ENCODE results near the gene INTS1. TPM values are rescaled to one million over a fixed set of nuclear protein-coding genes. Genes with fewer than 3 reads are reported as not detected.

The INTS1 gene
- total and polyA plus RNA-seq, 2 experiments from 2014 or later: 30.0 to 57.3 TPM

DNA sequence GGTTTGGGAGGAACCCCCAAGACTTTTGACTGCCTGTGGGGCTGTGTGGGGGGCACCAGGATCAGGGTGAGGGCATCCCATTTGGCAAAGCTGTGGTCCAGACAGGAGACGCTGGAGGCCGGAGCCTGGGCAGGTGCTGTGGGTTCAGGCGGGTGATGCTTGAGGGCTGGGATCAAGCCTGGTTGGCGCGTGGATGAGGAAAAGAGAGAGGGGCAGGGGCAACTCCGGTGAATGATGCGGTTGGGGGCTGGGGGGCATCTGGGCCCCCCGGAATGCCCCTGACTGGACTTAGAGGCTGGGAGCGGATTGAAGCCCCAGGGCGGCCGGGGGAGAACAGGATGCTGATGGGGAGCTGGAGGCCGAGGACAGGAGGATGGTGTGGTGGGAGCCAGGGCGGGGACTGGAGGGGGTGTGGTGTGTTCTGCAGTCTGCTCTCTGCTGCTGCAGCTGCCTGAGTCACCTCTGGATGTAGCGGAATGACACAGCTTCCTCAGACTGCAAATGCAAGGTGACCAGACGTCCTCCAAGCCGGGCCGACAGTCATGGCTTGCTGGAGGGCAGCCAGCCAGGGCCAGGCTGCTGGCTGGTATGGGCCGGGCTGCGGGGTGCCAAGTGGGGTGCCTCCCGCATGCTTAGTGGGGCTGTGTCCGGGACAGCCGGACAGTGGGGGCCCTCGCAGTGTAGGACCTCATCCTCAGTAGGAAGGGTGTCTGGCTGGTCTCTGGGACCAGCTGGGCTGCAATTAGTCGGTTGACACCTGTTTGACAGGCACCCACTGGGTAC, 29.5 kb upstream of the INTS1 start:
- H3K4me2 ChIP-seq: peak overlapping the region; percentile 88
- DNase-seq (ENCODE audit: low spot score): peak; percentile 81
- no peak overlapping the region for H3K4me3 ChIP-seq

DNA sequence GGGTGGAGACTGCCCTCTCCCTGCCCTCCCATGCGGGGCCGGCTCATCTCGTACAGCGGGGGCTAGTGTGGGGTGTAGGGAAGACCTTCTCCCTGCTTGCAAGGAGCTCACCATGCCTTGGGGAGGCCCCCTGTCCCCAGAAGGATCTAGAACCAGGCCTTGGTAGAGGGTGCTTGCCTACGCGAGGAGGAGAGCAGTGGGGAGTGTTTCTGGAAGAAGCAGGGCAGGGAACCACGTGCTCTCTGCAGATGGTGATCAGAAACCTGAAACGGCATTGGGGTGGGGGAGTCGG, 29.0 kb upstream of the INTS1 start:
- H3K9me3 ChIP-seq (ENCODE audit: low read depth): no peaks in the 10 kb centered on the region
- H3K79me2 ChIP-seq: peaks cover 60% of the 10 kb centered on the region
- H3K4me1 ChIP-seq (ENCODE audit: insufficient read depth): peaks cover 49% of the 10 kb centered on the region
- no peaks in the 10 kb centered on the region for H3K9me2 ChIP-seq (replicated peaks; ENCODE audit: insufficient read depth)
- DNase-seq (ENCODE audit: low spot score): no peak
- peaks cover 6% of the 10 kb centered on the region for H4K20me1 ChIP-seq (ENCODE audit: insufficient read depth, poor library complexity, severe bottlenecking)
- no peak overlapping the region for H3K4me3 ChIP-seq
- no peaks in the 10 kb centered on the region for H3K27me3 ChIP-seq
- 75% methylated on average over 9 of the region's 9 CpGs for WGBS (ENCODE audit: low lambda C conversion rate, missing lambda C conversion rate)
- TF ChIP-seq EZH2 (IDR thresholded peaks at IDR 0.05; ENCODE audit: borderline replicate concordance) (no peak), EZH2phosphoT487 (IDR thresholded peaks at IDR 0.05; ENCODE audit: low read depth, severe bottlenecking, unreplicated experiment) (no peak)
- TF ChIP-seq, protein P1, sequence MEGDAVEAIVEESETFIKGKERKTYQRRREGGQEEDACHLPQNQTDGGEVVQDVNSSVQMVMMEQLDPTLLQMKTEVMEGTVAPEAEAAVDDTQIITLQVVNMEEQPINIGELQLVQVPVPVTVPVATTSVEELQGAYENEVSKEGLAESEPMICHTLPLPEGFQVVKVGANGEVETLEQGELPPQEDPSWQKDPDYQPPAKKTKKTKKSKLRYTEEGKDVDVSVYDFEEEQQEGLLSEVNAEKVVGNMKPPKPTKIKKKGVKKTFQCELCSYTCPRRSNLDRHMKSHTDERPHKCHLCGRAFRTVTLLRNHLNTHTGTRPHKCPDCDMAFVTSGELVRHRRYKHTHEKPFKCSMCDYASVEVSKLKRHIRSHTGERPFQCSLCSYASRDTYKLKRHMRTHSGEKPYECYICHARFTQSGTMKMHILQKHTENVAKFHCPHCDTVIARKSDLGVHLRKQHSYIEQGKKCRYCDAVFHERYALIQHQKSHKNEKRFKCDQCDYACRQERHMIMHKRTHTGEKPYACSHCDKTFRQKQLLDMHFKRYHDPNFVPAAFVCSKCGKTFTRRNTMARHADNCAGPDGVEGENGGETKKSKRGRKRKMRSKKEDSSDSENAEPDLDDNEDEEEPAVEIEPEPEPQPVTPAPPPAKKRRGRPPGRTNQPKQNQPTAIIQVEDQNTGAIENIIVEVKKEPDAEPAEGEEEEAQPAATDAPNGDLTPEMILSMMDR (IDR thresholded peaks at IDR 0.05; ENCODE audit: poor library complexity): no peak
- peak overlapping the region; percentile 88 for H3K4me2 ChIP-seq
- H3K36me3 ChIP-seq (replicated peaks; ENCODE audit: insufficient read depth, low read depth): no peaks in the 10 kb centered on the region
- H2AFZ ChIP-seq: no peak overlapping the region
- peak overlapping the region; percentile 98 for H3K27ac ChIP-seq

More for the DNA sequence above, 29.5 kb upstream of the INTS1 start:
- 86% methylated on average over 18 of the region's 24 CpGs for WGBS (ENCODE audit: low lambda C conversion rate, missing lambda C conversion rate)
- peaks cover 65% of the 10 kb centered on the region for H3K79me2 ChIP-seq
- H3K27me3 ChIP-seq: no peaks in the 10 kb centered on the region
- peaks cover 54% of the 10 kb centered on the region for H3K4me1 ChIP-seq (ENCODE audit: insufficient read depth)
- TF ChIP-seq EZH2phosphoT487 (IDR thresholded peaks at IDR 0.05; ENCODE audit: low read depth, severe bottlenecking, unreplicated experiment) (no peak), EZH2 (IDR thresholded peaks at IDR 0.05; ENCODE audit: borderline replicate concordance) (no peak)
- TF ChIP-seq, protein P1 (IDR thresholded peaks at IDR 0.05; ENCODE audit: poor library complexity): no peak
- no peaks in the 10 kb centered on the region for H3K9me2 ChIP-seq (replicated peaks; ENCODE audit: insufficient read depth)
- no peak overlapping the region for H2AFZ ChIP-seq
- peaks cover 6% of the 10 kb centered on the region for H4K20me1 ChIP-seq (ENCODE audit: insufficient read depth, poor library complexity, severe bottlenecking)
- H3K36me3 ChIP-seq (replicated peaks; ENCODE audit: insufficient read depth, low read depth): no peaks in the 10 kb centered on the region
- H3K27ac ChIP-seq: peak overlapping the region; percentile 98
- H3K9me3 ChIP-seq (ENCODE audit: low read depth): no peaks in the 10 kb centered on the region

DNA sequence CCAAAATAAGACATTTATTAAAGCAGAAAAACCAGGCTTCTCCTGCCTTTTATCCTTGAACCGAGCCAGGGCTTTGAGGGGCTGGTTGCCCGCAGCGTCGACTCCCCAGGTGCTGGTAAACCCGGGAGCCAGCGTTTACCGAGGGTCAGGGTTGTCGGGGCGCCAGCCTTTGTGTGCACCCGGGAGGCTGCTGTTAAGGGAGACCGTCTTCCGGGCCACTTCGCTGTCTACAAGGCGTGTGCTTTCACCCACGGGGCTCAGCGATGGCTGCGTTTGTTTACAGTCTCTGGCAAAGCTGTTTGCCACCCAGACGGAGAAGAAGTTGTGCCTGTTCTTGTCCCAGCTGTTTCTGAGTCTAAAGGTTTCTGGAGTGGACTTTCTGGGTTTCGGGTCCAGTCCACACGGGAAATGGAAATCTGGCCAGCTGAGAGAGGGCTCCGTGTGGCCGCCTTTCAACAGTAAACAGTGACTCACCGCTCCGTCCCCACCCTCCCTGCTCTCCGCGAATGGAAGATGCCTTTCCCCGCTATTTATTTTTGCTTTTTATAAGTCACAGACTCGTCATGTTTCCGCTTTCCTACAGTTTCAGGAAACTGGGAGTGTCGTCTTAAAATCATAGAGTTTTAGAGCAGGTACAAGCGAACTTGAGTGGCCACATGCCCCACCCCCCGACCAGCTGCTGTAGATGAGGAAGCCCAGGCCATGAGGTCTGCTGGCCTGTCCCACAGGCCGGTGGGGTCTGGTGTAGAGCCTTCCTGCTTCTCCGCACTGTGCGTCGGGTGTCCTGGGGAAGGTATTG, 28.5 kb upstream of the INTS1 start:
- peak overlapping the region; percentile 88 for H3K4me2 ChIP-seq
- H2AFZ ChIP-seq: no peak overlapping the region
- no peaks in the 10 kb centered on the region for H3K9me3 ChIP-seq (ENCODE audit: low read depth)
- no peak for TF ChIP-seq EZH2phosphoT487 (IDR thresholded peaks at IDR 0.05; ENCODE audit: low read depth, severe bottlenecking, unreplicated experiment)
- TF ChIP-seq EZH2 (IDR thresholded peaks at IDR 0.05; ENCODE audit: borderline replicate concordance): no peak
- TF ChIP-seq, protein P1 (IDR thresholded peaks at IDR 0.05; ENCODE audit: poor library complexity): no peak
- no peaks in the 10 kb centered on the region for H3K27me3 ChIP-seq
- DNase-seq (ENCODE audit: low spot score): peak; percentile 93
- peaks cover 43% of the 10 kb centered on the region for H3K4me1 ChIP-seq (ENCODE audit: insufficient read depth)
- H3K36me3 ChIP-seq (replicated peaks; ENCODE audit: insufficient read depth, low read depth): no peaks in the 10 kb centered on the region
- H3K4me3 ChIP-seq: peak overlapping the region; percentile 38
- peaks cover 54% of the 10 kb centered on the region for H3K79me2 ChIP-seq
- H3K9me2 ChIP-seq (replicated peaks; ENCODE audit: insufficient read depth): no peaks in the 10 kb centered on the region
- 17% methylated on average over 36 of the region's 36 CpGs for WGBS (ENCODE audit: low lambda C conversion rate, missing lambda C conversion rate)
- peaks cover 6% of the 10 kb centered on the region for H4K20me1 ChIP-seq (ENCODE audit: insufficient read depth, poor library complexity, severe bottlenecking)
- peak overlapping the region; percentile 98 for H3K27ac ChIP-seq

Measured in hepatocyte (in vitro differentiated cells).